Upper lobe of left lung (tissue), 4 donors: ENCODE measurements around the gene KIAA1614.

Experiments
- EP300 ChIP-seq, 4 donors: sonication (generic); formaldehyde crosslinking; IDR thresholded peaks; one replicate each; pipeline ENCODE4 v1.5.1; 2017; ENCODE audit warnings: antibody characterized with exemption in 4 of 4, control low read depth in 2 of 4
- POLR2A ChIP-seq, 4 donors: fragments of 450-650 bp; IDR thresholded peaks; one replicate each; pipeline ENCODE4 v1.5.1; 2016 to 2017; ENCODE audit warnings: antibody characterized with exemption in 4 of 4, mild to moderate bottlenecking in 2 of 4
- POLR2AphosphoS5 ChIP-seq, 2 donors: sonication (generic); formaldehyde crosslinking; IDR thresholded peaks; one replicate each; pipeline ENCODE4 v1.5.1; 2017; ENCODE audit warnings: antibody characterized with exemption in 2 of 2
- TF ChIP-seq, protein P1 (sequence below), 6 experiments: fragments of 450-650 bp in 4 of 6; fragments of 200-600 bp in 2 of 6; sonication (generic) in 2 of 6; IDR thresholded peaks; one replicate each; pipeline ENCODE4 v1.5.1; 2016 to 2019; ENCODE audit warnings: antibody characterized with exemption in 6 of 6

DNA sequence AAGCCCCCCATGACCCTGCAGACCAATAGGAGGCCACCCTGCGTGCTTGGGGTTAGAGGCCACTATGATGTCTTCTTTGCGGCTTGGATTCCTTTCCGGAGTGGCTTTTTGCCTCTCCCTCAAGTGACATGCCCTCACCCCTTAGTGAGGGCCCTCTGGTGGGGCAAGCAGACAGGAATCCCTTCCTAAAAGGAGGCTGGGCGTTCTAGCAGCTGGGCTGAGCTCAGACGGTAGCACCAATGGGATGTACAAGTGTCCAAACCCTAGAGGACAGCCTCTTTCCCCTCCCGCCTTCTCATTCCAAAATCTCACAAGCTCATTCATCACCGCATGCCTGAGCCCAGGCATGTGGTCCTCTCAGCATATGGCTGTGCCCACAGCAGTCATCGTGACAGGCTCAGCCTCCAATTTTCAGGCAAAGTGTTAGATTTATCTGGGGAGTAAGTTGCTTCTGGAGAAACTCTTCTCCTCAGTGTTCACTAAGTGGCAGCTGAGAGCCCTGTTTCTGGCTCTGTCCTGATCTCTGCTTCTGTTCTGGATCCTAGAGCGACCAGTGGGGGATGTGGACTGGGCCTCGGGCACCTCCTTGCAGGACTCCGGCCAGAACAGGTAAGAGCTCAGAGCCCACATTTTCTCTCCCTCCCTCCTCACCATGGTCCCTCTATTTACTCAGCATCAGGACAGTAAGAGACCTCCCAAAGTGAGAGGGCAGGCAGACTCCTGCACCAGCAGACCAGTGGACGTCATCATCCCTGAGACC is 4.8 kb downstream of the KIAA1614 start:
- TF ChIP-seq POLR2A (IDR thresholded peaks at IDR 0.05) (no peak), POLR2AphosphoS5 (IDR thresholded peaks at IDR 0.05) (no peak), EP300 (IDR thresholded peaks at IDR 0.05) (no peak)
- TF ChIP-seq, protein P1, sequence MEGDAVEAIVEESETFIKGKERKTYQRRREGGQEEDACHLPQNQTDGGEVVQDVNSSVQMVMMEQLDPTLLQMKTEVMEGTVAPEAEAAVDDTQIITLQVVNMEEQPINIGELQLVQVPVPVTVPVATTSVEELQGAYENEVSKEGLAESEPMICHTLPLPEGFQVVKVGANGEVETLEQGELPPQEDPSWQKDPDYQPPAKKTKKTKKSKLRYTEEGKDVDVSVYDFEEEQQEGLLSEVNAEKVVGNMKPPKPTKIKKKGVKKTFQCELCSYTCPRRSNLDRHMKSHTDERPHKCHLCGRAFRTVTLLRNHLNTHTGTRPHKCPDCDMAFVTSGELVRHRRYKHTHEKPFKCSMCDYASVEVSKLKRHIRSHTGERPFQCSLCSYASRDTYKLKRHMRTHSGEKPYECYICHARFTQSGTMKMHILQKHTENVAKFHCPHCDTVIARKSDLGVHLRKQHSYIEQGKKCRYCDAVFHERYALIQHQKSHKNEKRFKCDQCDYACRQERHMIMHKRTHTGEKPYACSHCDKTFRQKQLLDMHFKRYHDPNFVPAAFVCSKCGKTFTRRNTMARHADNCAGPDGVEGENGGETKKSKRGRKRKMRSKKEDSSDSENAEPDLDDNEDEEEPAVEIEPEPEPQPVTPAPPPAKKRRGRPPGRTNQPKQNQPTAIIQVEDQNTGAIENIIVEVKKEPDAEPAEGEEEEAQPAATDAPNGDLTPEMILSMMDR (IDR thresholded peaks at IDR 0.05), result no peak
